NB4 (cell line): ENCODE measurements around the gene OBSCN.

Experiments used
- CTCF ChIP-seq: IDR thresholded peaks from one replicate; pipeline ENCODE4 v1.5.1; 2012; ENCODE audit warnings: low read depth, low read length
- MAX ChIP-seq: IDR thresholded peaks from 2 replicates; pipeline ENCODE4 v1.6.1; 2011; ENCODE audit warnings: low read depth, low read length
- POLR2A ChIP-seq: IDR thresholded peaks from 2 replicates; pipeline ENCODE4 v1.6.1; 2011; ENCODE audit warnings: mild to moderate bottlenecking; ENCODE audit not compliant: insufficient read length; ENCODE audit errors: extremely low read depth

- TF ChIP-seq CTCF, result no peak
- TF ChIP-seq MAX, result no peak
- TF ChIP-seq POLR2A, result no peak
Measured at GRCh38 chr1:228288536-228289238, 80.8 kb downstream of the OBSCN start.
